Endothelial cell of umbilical vein (primary cell): ENCODE data around the gene LIPH.

ENCODE experiments used
- POLR2A ChIP-seq: IDR thresholded peaks from 2 replicates; pipeline ENCODE4 v1.6.1; 2012; ENCODE audit warnings: low read depth, mild to moderate bottlenecking, control low read depth, low read length
- POLR2AphosphoS5 ChIP-seq: IDR thresholded peaks from 2 replicates; pipeline ENCODE4 v1.6.1; 2012; ENCODE audit warnings: low read depth, mild to moderate bottlenecking, control low read depth, low read length, moderate library complexity; ENCODE audit not compliant: insufficient read depth

- TF ChIP-seq POLR2AphosphoS5 = no peak
- TF ChIP-seq POLR2A = no peak
Measured at GRCh38 chr3:185490241-185490640, 62.1 kb downstream of the LIPH start.
